HL-60 (cell line): ENCODE results near the gene LRRK1.

ENCODE experiments used
- DNase-seq, 2 experiments: peaks; one replicate each; pipeline ENCODE4 v3.0.0-alpha.2; 2010 to 2020; ENCODE audit warnings: low read depth in 1 of 2, low spot score in 1 of 2
- H3K27ac ChIP-seq: fragments of 250-450 bp; sonication (Bioruptor Pico); replicated peaks from 2 replicates; pipeline ENCODE4 v1.5.1; 2020; ENCODE audit warnings: mild to moderate bottlenecking, moderate library complexity
- H3K27me3 ChIP-seq: fragments of 250-450 bp; sonication (Bioruptor Pico); 2 replicates; pipeline ENCODE4 v1.5.1; 2021; ENCODE audit warnings: mild to moderate bottlenecking, moderate library complexity; ENCODE audit not compliant: insufficient read depth, poor library complexity, severe bottlenecking
- H3K4me3 ChIP-seq: replicated peaks from 2 replicates; pipeline ENCODE4 v1.5.1; 2011; ENCODE audit warnings: mild to moderate bottlenecking, control low read depth, low read length; ENCODE audit not compliant: insufficient read depth
- CTCF ChIP-seq: IDR thresholded peaks from one replicate; pipeline ENCODE4 v1.5.1; 2011; ENCODE audit warnings: low read length, control low read depth, inconsistent platforms; ENCODE audit not compliant: insufficient read depth
- GABPA ChIP-seq: IDR thresholded peaks from 2 replicates; pipeline ENCODE4 v1.6.1; 2012; ENCODE audit warnings: low read depth
- POLR2AphosphoS5 ChIP-seq: IDR thresholded peaks from 2 replicates; pipeline ENCODE4 v1.6.1; 2012; ENCODE audit warnings: low read depth
- REST ChIP-seq: IDR thresholded peaks from 2 replicates; pipeline ENCODE4 v1.6.1; 2012; ENCODE audit warnings: low read depth; ENCODE audit not compliant: insufficient replicate concordance
- SPI1 ChIP-seq: IDR thresholded peaks from 2 replicates; pipeline ENCODE4 v1.6.1; 2012; ENCODE audit warnings: low read depth, mild to moderate bottlenecking, borderline replicate concordance

LRRK1 gene

GRCh38 chr15:101084801-101085200, 165.6 kb downstream of the LRRK1 start:
- Histone ChIP-seq H3K4me3 (no peak overlapping the region), H3K27ac (no peak overlapping the region), H3K27me3 (no peaks in the 10 kb centered on the region)
- DNase-seq: no peak
- TF ChIP-seq CTCF: no peak
- TF ChIP-seq GABPA: no peak
- no peak for TF ChIP-seq REST
- TF ChIP-seq POLR2AphosphoS5: no peak
- TF ChIP-seq SPI1: no peak

GRCh38 chr15:101085311-101085700, 166.1 kb downstream of the LRRK1 start:
- no peaks in the 10 kb centered on the region for H3K27me3 ChIP-seq
- no peak overlapping the region for H3K27ac ChIP-seq
- DNase-seq: no peak
- no peak for TF ChIP-seq REST
- no peak for TF ChIP-seq SPI1
- TF ChIP-seq GABPA: no peak
- no peak for TF ChIP-seq CTCF
- no peak for TF ChIP-seq POLR2AphosphoS5
- H3K4me3 ChIP-seq: no peak overlapping the region

- TF ChIP-seq CTCF: no peak
- no peak for TF ChIP-seq POLR2AphosphoS5
- no peak for TF ChIP-seq SPI1
- no peak for TF ChIP-seq GABPA
- no peak for TF ChIP-seq REST
- Histone ChIP-seq H3K4me3 (no peak overlapping the region), H3K27me3 (no peaks in the 10 kb centered on the region), H3K27ac (no peak overlapping the region)
- peak; percentile 28 to 65 for DNase-seq
Measured at GRCh38 chr15:101086394-101087171, 167.4 kb downstream of the LRRK1 start.
